T-cell (primary cell): Measurements from ENCODE around the gene DNASE1L1. TPM values are rescaled to one million over a fixed set of nuclear protein-coding genes. Genes with fewer than 3 reads are reported as not detected.

Experiments used
- ATAC-seq, 4 experiments: fragments of 200-7000 bp in 3 of 4; fragments of 150-1000 bp in 1 of 4; cut with Tn5 transposase; replicated peaks in 1 of 4; 1 replicate in 3 of 4; 2 replicates in 1 of 4; pipeline ENCODE4 v1.10.0; 2021; ENCODE audit warnings: moderate library complexity in 3 of 4, mild to moderate bottlenecking in 2 of 4, moderate number of reproducible peaks in 1 of 4
- CTCF ChIA-PET, 2 donors: fragments of 300-600 bp; sonication (Branson Sonifier 250); formaldehyde crosslinking; loops; one replicate each; lab custom pipeline; 2022; ENCODE audit warnings: antibody characterized with exemption in 2 of 2; lab: Charles Lee
- POLR2A ChIA-PET, 2 donors: fragments of 300-600 bp; sonication (Branson Sonifier 250); formaldehyde crosslinking; loops; one replicate each; lab custom pipeline; 2022; ENCODE audit warnings: antibody characterized with exemption in 2 of 2; lab: Charles Lee
- DNase-seq, 35 experiments: peaks; one replicate each; pipeline versions ENCODE4 v3.0.0 to v3.0.0-alpha.2; 2013 to 2023
- H3K27ac ChIP-seq: one replicate; pipeline ENCODE4 v1.5.1; 2013; ENCODE audit warnings: low read length
- H3K27me3 ChIP-seq, 2 experiments: replicated peaks in 1 of 2; 1 replicate in 1 of 2; 2 replicates in 1 of 2; pipeline versions ENCODE4 v1.6.1 to v1.7.0; 2013; ENCODE audit warnings: low read length in 1 of 2, mixed read lengths in 1 of 2; ENCODE audit not compliant: control insufficient read depth in 2 of 2, insufficient read depth in 2 of 2; ENCODE audit errors: extremely low read depth in 1 of 2
- H3K36me3 ChIP-seq, 2 donors: 1 replicate in 1 of 2; 2 replicates in 1 of 2; pipeline versions ENCODE4 v1.6.1 to v1.7.0; 2013; ENCODE audit warnings: low read length in 1 of 2; ENCODE audit not compliant: control insufficient read depth in 2 of 2, insufficient read depth in 1 of 2; ENCODE audit errors: extremely low read depth in 1 of 2
- H3K4me1 ChIP-seq, 2 experiments: 1 replicate in 1 of 2; 2 replicates in 1 of 2; pipeline versions ENCODE4 v1.6.1 to v1.7.0; 2013; ENCODE audit warnings: low read length in 2 of 2, mixed read lengths in 1 of 2; ENCODE audit not compliant: insufficient read depth in 2 of 2, control insufficient read depth in 1 of 2; ENCODE audit errors: extremely low read depth in 1 of 2
- H3K4me3 ChIP-seq, 2 donors: 1 replicate in 1 of 2; 2 replicates in 1 of 2; pipeline versions ENCODE4 v1.5.1 to v1.7.0; 2013; ENCODE audit warnings: mild to moderate bottlenecking in 2 of 2, low read length in 1 of 2, moderate library complexity in 1 of 2; ENCODE audit not compliant: control insufficient read depth in 1 of 2; ENCODE audit errors: extremely low read depth in 1 of 2
- H3K9me3 ChIP-seq: 2 replicates; pipeline ENCODE4 v1.7.0; 2013
- H3K27ac Mint-ChIP-seq, 2 donors: one replicate each; pipeline ENCODE4 v1.8.0; 2020 to 2021; ENCODE audit warnings: mild to moderate bottlenecking in 2 of 2, mixed read lengths in 2 of 2
- H3K27me3 Mint-ChIP-seq, 2 donors: one replicate each; pipeline ENCODE4 v1.8.0; 2021 to 2022; ENCODE audit warnings: mixed read lengths in 2 of 2
- H3K36me3 Mint-ChIP-seq: one replicate; pipeline ENCODE4 v1.8.0; 2021; ENCODE audit warnings: mixed read lengths
- H3K4me1 Mint-ChIP-seq, 3 donors: one replicate each; pipeline ENCODE4 v1.8.0; 2020 to 2022; ENCODE audit warnings: mixed read lengths in 3 of 3, mild to moderate bottlenecking in 1 of 3
- H3K4me3 Mint-ChIP-seq, 3 donors: one replicate each; pipeline ENCODE4 v1.8.0; 2020 to 2022; ENCODE audit warnings: mild to moderate bottlenecking in 3 of 3, mixed read lengths in 3 of 3, moderate library complexity in 3 of 3
- H3K9me3 Mint-ChIP-seq, 3 donors: one replicate each; pipeline ENCODE4 v1.8.0; 2020 to 2022; ENCODE audit warnings: mixed read lengths in 3 of 3
- WGBS: methylation state at CpG from one replicate; pipeline ENCODE4 v1.1.5; 2013; ENCODE audit warnings: missing lambda C conversion rate; ENCODE audit not compliant: insufficient coverage; 5-methylcytosine and 5-hydroxymethylcytosine counted together
- total RNA-seq, 35 experiments: library from RNA in 6 of 35; stranded (reverse) in 6 of 35; fragments of 120-200 nt in 1 of 35; gene quantifications; one replicate each; pipeline versions ENCODE4 v1.2.1 to v1.2.4 and lab custom pipeline; 2013 to 2026

Gene DNASE1L1
- total RNA-seq, 5 donors from 2014 or later (not counting 1 experiment from before 2014, with no cell fraction given) = 22.6 to 31.3 (median 25.5) TPM

DNA sequence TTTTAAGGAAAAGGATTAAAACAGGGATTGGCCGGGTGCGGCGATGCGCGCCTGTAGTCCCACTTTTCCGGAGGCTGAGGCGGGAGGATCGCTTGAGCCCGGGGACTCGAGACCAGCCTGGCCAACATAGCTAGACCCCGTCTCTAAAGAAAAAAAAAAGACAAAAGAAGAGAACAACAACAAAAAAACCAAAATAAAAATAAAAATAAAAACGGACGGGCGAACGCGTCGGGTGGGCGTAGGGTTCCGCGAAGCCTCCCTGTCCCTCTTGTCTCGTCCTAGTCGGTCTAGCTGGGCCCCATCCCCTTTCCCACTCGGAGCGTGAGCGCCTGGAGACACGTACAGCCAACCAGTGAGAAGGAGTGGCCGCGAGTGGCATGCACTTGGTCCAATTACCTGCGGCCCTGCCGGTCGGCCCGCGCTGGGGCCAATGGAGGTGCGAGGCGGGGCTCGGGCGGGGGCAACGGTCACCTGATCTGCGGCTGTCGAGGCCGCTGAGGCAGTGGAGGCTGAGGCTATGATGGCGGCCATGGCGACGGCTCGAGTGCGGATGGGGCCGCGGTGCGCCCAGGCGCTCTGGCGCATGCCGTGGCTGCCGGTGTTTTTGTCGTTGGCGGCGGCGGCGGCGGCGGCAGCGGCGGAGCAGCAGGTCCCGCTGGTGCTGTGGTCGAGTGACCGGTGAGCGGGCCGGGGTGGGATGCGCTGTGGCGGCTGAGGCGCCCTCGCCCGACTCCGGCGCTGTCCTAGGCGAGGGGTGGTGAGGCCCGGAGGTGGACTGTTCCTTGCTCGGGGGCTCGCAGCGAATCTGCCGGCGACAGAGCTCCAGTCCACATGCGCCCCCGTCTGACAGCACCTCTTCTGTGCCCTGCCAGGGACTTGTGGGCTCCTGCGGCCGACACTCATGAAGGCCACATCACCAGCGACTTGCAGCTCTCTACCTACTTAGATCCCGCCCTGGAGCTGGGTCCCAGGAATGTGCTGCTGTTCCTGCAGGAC lies 19.4 kb upstream of the DNASE1L1 start, which contains the start of gene ATP6AP1:
TSS of gene ATP6AP1 (plus strand) at position 502 of the 996 bp plus-strand sequence. CDS start at position 518, 16 bp downstream.
- Histone ChIP-seq H3K9me3 (no peaks in the 10 kb centered on the region), H3K27me3 (no peaks in the 10 kb centered on the region), H3K4me3 (peak within 1 kb of the TSS; percentile 41 to 67), H3K27ac (peak within 1 kb of the TSS; percentile 60), H3K4me1 (peaks cover 0 to 28% of the 10 kb centered on the region in 2 experiments), H3K36me3 (peaks cover 0 to 10% of the 10 kb centered on the region in 2 donors)
- no peaks in the 10 kb centered on the region for H3K9me3 Mint-ChIP-seq
- ATAC-seq = peak; percentile 98 to 99 (median 98)
- peaks cover 18 to 30% (median 29%) of the 10 kb centered on the region in 3 donors for H3K4me1 Mint-ChIP-seq
- peak within 1 kb of the TSS; percentile 74 to 83 (median 76) for H3K4me3 Mint-ChIP-seq
- POLR2A ChIA-PET = no interaction called here
- WGBS = under 1% methylated on average over 66 of the region's 87 CpGs
- CTCF ChIA-PET = interaction anchor here in 1 of 2 donors (0.8 kb wide), 1 partner anchor 13 kb away, joined by 4 read pairs; no protein-coding TSS in a partner anchor
- H3K36me3 Mint-ChIP-seq = peaks cover 4% of the 10 kb centered on the region
- peak within 1 kb of the TSS; percentile 81 to 83 for H3K27ac Mint-ChIP-seq
- H3K27me3 Mint-ChIP-seq = peaks cover 0 to 7% of the 10 kb centered on the region in 2 donors
- peak; percentile 67 to 91 (median 86) for DNase-seq

DNA sequence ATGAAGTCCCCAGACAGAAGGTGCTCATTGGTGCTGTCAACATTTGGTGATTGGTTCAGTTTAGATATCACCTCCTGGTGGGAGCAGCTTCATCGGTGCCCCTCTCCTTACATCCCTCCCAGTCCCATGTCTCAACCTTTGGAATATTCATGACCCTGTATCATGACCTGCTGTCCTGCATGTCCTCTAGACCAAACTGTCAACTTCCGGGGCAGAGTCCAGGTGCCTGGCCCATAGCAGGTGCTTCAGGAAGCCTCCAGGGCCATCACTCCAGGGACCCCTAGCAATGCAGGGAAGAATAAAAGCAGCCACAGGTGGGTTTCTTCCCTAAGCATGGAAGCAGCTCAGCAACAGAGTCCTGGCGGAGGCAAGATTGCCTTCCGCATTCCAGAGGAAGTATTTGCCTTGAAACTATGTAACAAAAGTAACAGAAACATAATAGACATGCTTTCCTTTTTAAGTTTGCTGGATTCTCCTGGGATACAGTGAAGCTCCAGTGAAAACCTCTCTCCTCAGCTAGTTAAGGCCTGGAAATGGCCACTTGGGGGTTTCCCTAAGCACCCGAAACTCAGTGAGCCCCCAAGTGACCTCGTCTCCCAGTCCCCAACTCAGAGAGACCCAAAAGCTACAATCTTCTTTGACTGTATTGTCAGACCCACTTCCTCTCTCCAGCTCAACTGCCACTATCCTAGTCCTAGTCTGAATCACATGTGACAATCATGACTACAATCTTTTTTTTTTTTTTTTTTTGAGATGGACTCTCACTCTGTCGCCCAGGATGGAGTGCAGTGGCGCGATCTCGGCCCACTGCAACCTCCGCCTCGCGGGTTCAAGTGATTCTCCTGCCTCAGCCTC lies 18.1 kb upstream of the DNASE1L1 start:
- Mint-ChIP-seq H3K36me3 (no peaks in the 10 kb centered on the region), H3K4me3 (peak overlapping the region in 2 of 3 donors; percentile 13 to 23), H3K27me3 (peaks cover 0 to 4% of the 10 kb centered on the region in 2 donors), H3K4me1 (peaks cover 18 to 30% (median 29%) of the 10 kb centered on the region in 3 donors), H3K9me3 (no peaks in the 10 kb centered on the region), H3K27ac (peak overlapping the region; percentile 49 to 83)
- 100% methylated on average over 1 of the region's 13 CpGs for WGBS
- no peak overlapping the region for H3K4me3 ChIP-seq
- DNase-seq = no peak
- ChIA-PET POLR2A (interaction anchor here in 1 of 2 donors (0.7 kb wide), 1 partner anchor 12 kb away, joined by 7 read pairs; no protein-coding TSS in a partner anchor), CTCF (no interaction called here)
- no peaks in the 10 kb centered on the region for H3K27me3 ChIP-seq
- H3K36me3 ChIP-seq = peaks cover 0 to 5% of the 10 kb centered on the region in 2 donors
- H3K4me1 ChIP-seq = peaks cover 0 to 28% of the 10 kb centered on the region in 2 experiments
- no peak overlapping the region for H3K27ac ChIP-seq
- H3K9me3 ChIP-seq = no peaks in the 10 kb centered on the region
- ATAC-seq = no peak

GRCh38 chrX:154420402-154420756 lies 11.3 kb upstream of the DNASE1L1 start:
- Mint-ChIP-seq H3K27ac (no peak overlapping the region), H3K4me3 (no peak overlapping the region), H3K36me3 (no peaks in the 10 kb centered on the region), H3K9me3 (no peaks in the 10 kb centered on the region), H3K27me3 (no peaks in the 10 kb centered on the region), H3K4me1 (peaks cover 0 to 2% (median 0%) of the 10 kb centered on the region in 3 donors)
- Histone ChIP-seq H3K27ac (no peak overlapping the region), H3K4me1 (no peaks in the 10 kb centered on the region), H3K36me3 (peaks cover 0 to 3% of the 10 kb centered on the region in 2 donors), H3K27me3 (no peaks in the 10 kb centered on the region), H3K4me3 (no peak overlapping the region), H3K9me3 (no peaks in the 10 kb centered on the region)
- DNase-seq = no peak
- ChIA-PET POLR2A (no interaction called here), CTCF (no interaction called here)
- WGBS = 95% methylated on average over 5 of the region's 10 CpGs
- no peak for ATAC-seq

- Histone ChIP-seq H3K27me3 (no peaks in the 10 kb centered on the region), H3K4me3 (no peak overlapping the region), H3K36me3 (peaks cover 0 to 3% of the 10 kb centered on the region in 2 donors), H3K9me3 (no peaks in the 10 kb centered on the region), H3K4me1 (no peaks in the 10 kb centered on the region), H3K27ac (no peak overlapping the region)
- POLR2A ChIA-PET = no interaction called here
- Mint-ChIP-seq H3K9me3 (no peaks in the 10 kb centered on the region), H3K36me3 (no peaks in the 10 kb centered on the region), H3K4me3 (no peak overlapping the region), H3K27me3 (no peaks in the 10 kb centered on the region), H3K27ac (no peak overlapping the region), H3K4me1 (peaks cover 0 to 2% (median 0%) of the 10 kb centered on the region in 3 donors)
- CTCF ChIA-PET = no interaction called here
- 100% methylated on average over 3 of the region's 19 CpGs for WGBS
- ATAC-seq (no peak), DNase-seq (no peak)
These were observed 10.8 kb upstream of the DNASE1L1 start for GRCh38 chrX:154419688-154420401.

GRCh38 chrX:154419189-154419588 lies 10.1 kb upstream of the DNASE1L1 start:
- WGBS = 81% methylated on average over 6 of the region's 8 CpGs

More at GRCh38 chrX:154419189-154419588, 10.1 kb upstream of the DNASE1L1 start:
- peak overlapping the region in 1 of 2 donors; percentile 12 for H3K27ac Mint-ChIP-seq
- no peaks in the 10 kb centered on the region for H3K9me3 Mint-ChIP-seq
- ATAC-seq (no peak), DNase-seq (no peak)
- peaks cover 0 to 3% of the 10 kb centered on the region in 2 donors for H3K36me3 ChIP-seq
- POLR2A ChIA-PET = no interaction called here
- no peak overlapping the region for H3K4me3 Mint-ChIP-seq
- H3K27me3 ChIP-seq = no peaks in the 10 kb centered on the region
- peaks cover 0 to 2% (median 0%) of the 10 kb centered on the region in 3 donors for H3K4me1 Mint-ChIP-seq
- CTCF ChIA-PET = no interaction called here
- H3K27ac ChIP-seq = no peak overlapping the region
- H3K36me3 Mint-ChIP-seq = no peaks in the 10 kb centered on the region
- no peak overlapping the region for H3K4me3 ChIP-seq
- no peaks in the 10 kb centered on the region for H3K27me3 Mint-ChIP-seq
- H3K9me3 ChIP-seq = no peaks in the 10 kb centered on the region
- H3K4me1 ChIP-seq = no peaks in the 10 kb centered on the region
